NK-92 (cell line): ENCODE data around the gene E2F4.

Experiments
- DNase-seq: peaks from one replicate; lab custom pipeline; 2025; ENCODE audit not compliant: unreplicated experiment; lab: John Stamatoyannopoulos, UW

E2F4 gene

GRCh38 chr16:67173323-67173722, 18.6 kb upstream of the E2F4 start:
- DNase-seq: no peak

- DNase-seq: no peak
These were observed 17.9 kb upstream of the E2F4 start for GRCh38 chr16:67173808-67174705.

- no peak for DNase-seq
These were observed 17.2 kb upstream of the E2F4 start for GRCh38 chr16:67174706-67175231.

DNA sequence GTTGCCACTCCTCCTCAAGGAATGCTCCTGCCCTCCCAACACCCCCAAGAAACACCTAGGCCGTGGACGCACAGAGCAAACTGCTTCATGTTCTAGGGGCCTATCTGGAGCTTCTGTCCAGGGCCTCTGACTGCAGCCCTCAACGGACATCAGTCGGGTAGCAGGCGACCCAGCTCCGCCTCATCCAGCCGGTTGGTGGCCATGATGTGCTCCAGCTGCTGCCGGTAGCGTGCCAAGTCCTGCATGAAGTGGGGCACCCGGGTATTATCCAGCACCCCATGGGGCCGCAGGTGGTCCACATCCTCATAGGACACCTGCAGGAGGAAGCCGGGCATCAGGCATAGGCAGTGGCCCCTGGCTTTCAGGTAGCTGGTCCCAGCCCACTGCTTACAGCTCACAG, 15.3 kb upstream of the E2F4 start:
- no peak for DNase-seq

GRCh38 chr16:67177743-67178699, 13.9 kb upstream of the E2F4 start:
- no peak for DNase-seq

- no peak for DNase-seq
These were observed 12.4 kb upstream of the E2F4 start for GRCh38 chr16:67179421-67180080.

DNA sequence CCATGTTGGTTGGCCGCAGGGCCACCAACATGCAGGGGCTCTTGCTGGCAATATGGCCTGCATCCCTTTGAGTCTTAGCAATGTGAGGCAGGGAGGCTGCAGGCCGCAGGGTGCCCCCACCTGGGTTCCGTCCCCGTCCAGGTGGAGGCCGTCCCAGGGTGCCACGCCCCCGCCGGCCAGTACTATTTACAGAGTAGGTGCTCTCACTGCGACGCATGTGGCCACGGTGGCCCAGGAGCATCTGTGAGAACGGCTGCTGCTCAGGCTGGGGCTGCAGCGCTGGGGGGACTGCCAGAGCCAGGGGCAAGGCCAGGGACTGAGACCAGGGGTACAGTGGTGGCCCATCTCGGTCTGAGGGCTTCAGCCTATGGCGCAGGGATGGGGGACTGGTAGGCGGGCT, 11.8 kb upstream of the E2F4 start:
- no peak for DNase-seq

DNA sequence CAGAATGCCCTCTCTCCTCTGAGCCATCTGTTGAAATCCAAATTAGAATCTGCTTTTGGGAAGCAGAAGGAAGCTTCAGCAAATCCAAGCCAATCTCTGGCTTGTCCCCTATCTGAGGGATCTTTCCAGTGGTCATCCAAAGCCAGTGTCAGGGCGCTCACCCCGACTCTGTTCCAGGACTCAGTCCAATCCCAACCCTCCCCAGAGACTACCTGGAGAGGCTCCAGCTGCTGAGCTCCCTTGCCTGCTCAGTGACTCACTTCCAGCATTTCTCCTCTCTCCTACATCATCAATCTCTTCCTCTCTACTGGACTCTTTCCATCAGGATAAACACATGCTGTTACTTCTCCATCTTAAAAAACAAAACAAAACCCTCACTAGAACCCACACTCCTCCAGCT, 10.6 kb upstream of the E2F4 start:
- no peak for DNase-seq

DNA sequence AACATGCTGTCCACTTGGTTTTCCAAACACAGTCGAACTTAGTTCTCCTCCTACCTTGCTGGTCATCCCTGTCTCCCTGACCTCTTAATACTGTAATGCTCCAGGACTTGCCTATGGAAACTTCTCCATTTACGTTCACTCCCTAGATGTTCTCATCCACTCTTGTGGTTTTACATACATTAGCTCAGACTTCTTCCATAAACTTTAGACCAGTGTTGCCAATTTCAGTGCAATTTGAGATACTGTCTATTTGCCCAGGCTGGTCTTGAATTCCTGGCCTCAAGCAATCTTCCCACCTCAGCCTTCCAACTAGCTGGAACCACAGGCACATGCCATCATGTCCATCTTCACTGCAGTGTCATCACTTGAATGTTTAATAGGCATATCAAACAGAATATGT, 9.7 kb upstream of the E2F4 start:
- DNase-seq: no peak

DNA sequence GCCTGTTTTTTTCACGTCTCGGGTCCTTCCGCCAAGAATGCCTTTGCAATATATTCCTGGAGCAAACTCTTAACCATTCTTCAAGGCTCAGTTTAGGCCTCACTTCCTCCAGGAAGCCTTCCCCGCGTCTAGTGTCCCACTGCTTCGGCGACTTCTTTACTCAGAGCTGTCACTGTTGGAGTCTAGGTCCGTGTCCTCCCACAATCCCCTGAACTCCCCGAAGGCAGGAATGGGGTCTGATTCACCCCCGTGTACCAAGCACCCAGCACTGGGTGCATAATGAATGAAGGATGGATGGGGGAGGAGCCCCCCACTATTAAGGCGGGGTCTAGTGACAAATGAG, 8.7 kb upstream of the E2F4 start:
- no peak for DNase-seq

DNA sequence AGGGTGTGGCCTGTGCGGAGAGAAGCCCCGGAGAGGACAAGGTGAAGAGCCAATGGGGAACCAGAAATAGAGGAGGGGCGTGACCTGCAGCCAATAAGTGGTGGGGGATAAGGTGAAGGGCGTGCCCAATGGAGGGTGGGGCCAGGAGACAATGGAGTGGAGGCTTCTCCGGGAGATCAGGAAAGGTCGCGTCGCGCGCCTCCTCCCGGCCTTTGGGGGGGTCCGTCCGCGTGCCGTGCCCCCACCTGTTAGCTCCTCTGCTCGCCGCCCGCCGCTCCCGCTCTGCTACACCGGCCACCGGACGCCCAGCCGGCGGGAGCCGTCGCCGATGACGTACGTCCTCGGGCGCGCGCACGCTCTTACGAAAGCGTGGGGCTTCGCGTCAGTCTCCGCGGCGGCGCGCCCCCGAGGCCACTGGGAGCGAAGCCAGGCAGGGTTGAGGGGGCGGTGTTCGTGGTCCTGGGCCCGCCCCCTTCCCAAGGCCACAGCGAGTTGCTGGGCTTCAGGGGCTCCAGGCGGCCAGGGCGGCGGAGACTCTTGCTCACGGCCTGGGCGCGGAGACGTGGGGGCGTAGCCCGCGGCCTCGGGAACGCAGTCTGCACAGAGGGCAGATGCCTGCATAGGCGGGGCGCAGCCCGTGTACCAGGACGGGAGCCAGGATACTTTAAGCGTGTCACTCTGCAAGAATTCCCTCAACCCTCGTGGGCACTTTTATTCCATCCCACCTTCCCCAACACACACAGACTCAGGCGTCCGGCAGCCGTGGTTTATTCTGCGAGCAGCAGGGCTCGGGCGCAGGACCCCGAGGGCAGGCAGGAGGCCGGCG, 8.1 kb upstream of the E2F4 start, which contains the start of gene MATCAP1:
Gene MATCAP1 (minus strand): TSS at position 337 of the 826 bp plus-strand sequence. CDS start 3,353 bp downstream, outside the sequence.
- peak; percentile 70 for DNase-seq

DNA sequence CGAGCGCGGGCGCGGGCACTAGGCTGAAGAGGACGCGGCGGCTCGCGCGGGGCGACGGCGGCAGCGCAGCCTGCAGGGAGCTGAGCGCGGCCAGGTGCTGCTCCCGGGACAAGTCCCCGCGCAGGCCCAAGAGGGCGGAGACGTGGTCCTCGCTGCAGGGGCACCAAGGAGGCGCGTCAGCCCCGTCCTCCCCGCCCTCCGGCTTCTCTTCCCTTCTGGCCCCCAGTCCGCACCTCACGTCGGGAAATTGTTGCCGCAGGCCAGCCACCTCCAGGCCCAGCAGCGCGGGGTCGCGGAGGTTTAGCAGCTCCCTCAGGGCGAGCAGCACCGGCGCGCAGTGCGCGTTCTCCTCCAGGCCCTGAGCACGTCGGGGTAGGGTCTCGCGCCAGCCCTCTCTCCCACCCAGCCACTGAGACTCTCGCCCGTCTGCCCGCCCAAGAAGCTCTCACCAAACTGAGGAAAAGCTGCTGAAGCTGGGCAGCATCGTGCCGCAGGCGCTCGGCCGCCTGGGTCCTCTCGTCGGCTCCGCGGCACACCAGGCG, 7.4 kb upstream of the E2F4 start:
- no peak for DNase-seq

DNA sequence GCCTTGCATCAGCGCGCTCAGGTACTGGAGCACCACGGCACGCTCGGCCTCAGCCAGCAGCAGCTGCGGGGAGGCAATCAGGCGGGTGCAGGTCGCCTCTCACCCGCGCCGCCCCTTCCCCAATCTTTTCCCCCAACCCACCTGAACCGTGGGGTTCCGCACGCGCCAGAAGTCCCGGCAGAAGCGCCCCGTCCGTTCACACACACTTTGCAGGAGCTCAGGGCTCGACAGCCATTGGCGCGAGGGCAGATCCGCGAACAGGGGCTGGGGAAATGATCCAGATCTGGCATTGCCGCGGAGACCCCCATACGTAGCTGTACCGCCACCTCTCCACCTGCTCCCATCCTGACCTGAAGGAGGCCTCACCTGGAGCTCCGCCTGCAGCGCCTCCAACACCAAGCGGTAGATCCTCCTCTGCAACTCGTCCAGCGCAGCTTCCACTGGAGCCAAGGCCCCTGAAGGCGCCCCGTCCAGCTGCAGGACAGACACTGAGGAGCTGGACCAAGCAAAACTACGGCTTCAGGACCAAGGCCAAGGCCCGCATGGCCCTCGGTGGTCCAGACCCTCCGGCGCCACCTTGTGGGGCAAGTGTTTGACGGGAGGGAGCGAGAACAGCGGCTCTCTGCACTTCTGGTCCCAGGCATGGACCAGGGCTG, 6.8 kb upstream of the E2F4 start:
- no peak for DNase-seq

DNA sequence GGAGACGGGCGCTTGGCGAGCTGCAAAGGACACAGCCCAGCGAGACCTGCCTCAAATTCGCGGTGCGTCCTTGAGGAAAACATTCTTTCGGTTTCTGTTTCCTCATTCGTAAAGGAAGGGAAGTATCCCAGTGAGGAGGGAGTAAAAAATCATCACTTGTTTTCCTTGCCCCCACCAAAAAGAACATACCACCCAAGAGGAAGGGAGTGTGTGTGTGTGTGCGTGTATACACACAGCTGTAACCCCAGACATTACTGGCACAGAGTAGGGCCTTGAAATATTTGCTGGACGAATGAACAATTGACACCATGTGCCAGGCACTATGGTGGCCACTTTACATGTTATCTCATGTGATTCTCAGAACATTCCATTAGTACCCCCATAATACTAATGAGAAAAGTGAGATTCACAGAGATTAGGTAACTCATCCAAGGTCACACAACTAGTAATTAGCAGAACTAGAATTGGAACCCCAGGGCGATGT, 6.3 kb upstream of the E2F4 start:
- DNase-seq: no peak

- DNase-seq: no peak
These were observed 5.4 kb upstream of the E2F4 start for GRCh38 chr16:67186550-67186950.

- DNase-seq: no peak
These were observed 4.6 kb upstream of the E2F4 start for GRCh38 chr16:67187175-67187890.

GRCh38 chr16:67188323-67188722, 3.6 kb upstream of the E2F4 start:
- DNase-seq: no peak

DNA sequence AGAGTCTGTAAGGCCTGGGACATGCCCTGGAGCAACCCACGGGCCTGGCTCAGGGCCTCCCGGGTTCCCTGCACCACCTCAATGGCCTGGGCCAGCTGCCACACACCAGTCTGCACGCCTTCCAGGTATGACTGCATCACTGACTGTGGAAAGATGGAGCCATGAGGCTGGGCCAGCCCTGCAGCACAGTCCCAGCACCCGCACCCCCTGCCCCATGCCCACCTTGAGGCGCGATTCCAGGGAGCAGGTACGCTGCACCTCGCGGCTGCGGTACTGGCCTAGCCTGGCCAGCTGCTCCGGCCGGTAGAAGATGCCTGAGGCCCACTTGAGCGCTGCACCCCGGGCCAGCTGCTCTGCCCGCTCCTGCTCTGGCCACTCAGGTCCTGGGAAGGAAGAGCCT, 3.2 kb upstream of the E2F4 start:
- no peak for DNase-seq

DNA sequence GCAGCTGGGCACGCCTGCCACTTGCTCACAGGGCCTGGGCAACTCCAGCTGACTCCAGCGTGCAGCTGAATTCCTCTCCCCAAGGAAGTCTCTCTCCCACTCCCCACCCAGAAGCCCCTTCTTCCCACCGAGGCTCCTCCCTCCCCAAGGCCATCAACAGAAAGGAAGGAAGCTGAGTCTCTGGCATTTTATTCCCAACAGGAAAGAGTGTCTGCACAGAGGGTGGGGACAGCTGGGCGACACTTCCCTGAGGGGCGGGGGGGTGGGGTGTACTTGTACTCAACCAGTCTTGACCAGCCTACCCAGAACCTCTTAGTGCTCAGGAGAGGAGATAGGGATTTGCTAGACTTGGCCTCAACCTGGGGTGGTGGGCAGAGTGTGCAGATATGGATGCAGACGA, 1.9 kb upstream of the E2F4 start, which contains the start of gene EXOC3L1:
Gene EXOC3L1 (minus strand): TSS at position 96 of the 400 bp plus-strand sequence. CDS start 460 bp downstream, outside the sequence.
- DNase-seq: no peak
